Thyroid gland (tissue), 4 donors: ENCODE measurements around the gene TMEM98.

ENCODE experiments used
- CTCF ChIP-seq, 6 experiments: fragments of 200-600 bp in 3 of 6; fragments of 450-650 bp in 3 of 6; sonication (generic) in 3 of 6; IDR thresholded peaks; one replicate each; pipeline ENCODE4 v1.5.1; 2016 to 2019; ENCODE audit warnings: antibody characterized with exemption in 6 of 6, mild to moderate bottlenecking in 2 of 6, inconsistent platforms in 1 of 6, moderate library complexity in 1 of 6
- POLR2A ChIP-seq, 2 donors: fragments of 450-650 bp; IDR thresholded peaks; one replicate each; pipeline ENCODE4 v1.6.1; 2017; ENCODE audit warnings: antibody characterized with exemption in 2 of 2, mild to moderate bottlenecking in 2 of 2, moderate library complexity in 1 of 2

GRCh38 chr17:32958418-32958817 lies 30.5 kb downstream of the TMEM98 start:
- no peak for TF ChIP-seq CTCF (IDR thresholded peaks at IDR 0.05)
- TF ChIP-seq POLR2A (IDR thresholded peaks at IDR 0.05): no peak
